RWPE2 (cell line): Measurements from ENCODE around the gene NCAM1.
A peak's percentile ranks its signal among the peaks of the same experiment; 100 is the strongest.

ENCODE experiments used
- ATAC-seq: fragments of 200-7000 bp; cut with Tn5 transposase; 3 replicates; pipeline ENCODE4 v1.9.1; 2021; ENCODE audit warnings: low read depth
- DNase-seq: peaks from one replicate; pipeline ENCODE4 v3.0.0-alpha.2; 2020; ENCODE audit warnings: low spot score
- H3K27ac ChIP-seq: fragments of 450-650 bp; 2 replicates; pipeline ENCODE4 v1.5.1; 2017; ENCODE audit warnings: mild to moderate bottlenecking; ENCODE audit not compliant: poor library complexity, severe bottlenecking
- H3K27me3 ChIP-seq: fragments of 250-450 bp; sonication (Bioruptor Pico); 2 replicates; pipeline ENCODE4 v1.5.1; 2021; ENCODE audit warnings: mild to moderate bottlenecking, moderate library complexity; ENCODE audit not compliant: insufficient read depth, poor library complexity, severe bottlenecking
- H3K36me3 ChIP-seq: fragments of 250-450 bp; sonication (Bioruptor Pico); 2 replicates; pipeline ENCODE4 v1.5.1; 2020; ENCODE audit warnings: low read depth, mild to moderate bottlenecking, moderate library complexity
- H3K4me1 ChIP-seq: fragments of 250-450 bp; sonication (Bioruptor Pico); 2 replicates; pipeline ENCODE4 v1.5.1; 2021; ENCODE audit warnings: mild to moderate bottlenecking, moderate library complexity; ENCODE audit not compliant: insufficient read depth, poor library complexity, severe bottlenecking
- H3K4me3 ChIP-seq: fragments of 250-450 bp; sonication (Bioruptor Pico); 2 replicates; pipeline ENCODE4 v1.5.1; 2021; ENCODE audit warnings: mild to moderate bottlenecking, moderate library complexity; ENCODE audit not compliant: severe bottlenecking
- H3K9me3 ChIP-seq: fragments of 250-450 bp; sonication (Bioruptor Pico); 2 replicates; pipeline ENCODE4 v1.5.1; 2021; ENCODE audit warnings: mild to moderate bottlenecking, moderate library complexity; ENCODE audit not compliant: severe bottlenecking
- TF ChIP-seq, protein P1 (sequence below): fragments of 450-650 bp; IDR thresholded peaks from one replicate; pipeline ENCODE4 v1.5.1; 2017; ENCODE audit warnings: mild to moderate bottlenecking, moderate library complexity; ENCODE audit not compliant: poor library complexity, severe bottlenecking

NCAM1 gene

DNA sequence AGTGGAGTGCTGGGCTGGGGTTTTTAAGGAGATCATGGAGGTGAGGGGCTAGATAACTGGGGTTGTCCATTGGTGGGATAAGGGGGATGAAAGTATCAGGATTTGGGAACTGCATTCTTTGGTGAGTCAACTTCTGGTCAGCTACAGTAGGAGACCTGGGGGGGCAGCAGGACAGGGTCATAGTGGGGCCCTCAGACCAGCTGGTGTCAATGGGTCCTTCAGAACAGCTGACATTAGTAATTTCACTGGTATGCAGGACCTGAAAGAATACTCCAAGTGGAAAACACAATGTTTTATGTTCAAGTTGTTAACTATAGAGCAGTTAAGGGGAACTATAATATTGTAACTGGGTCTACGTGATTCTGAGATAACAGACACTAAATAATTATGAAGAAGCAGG, 350.3 kb downstream of the NCAM1 start:
- H3K27ac ChIP-seq = no peak overlapping the region
- no peak for ATAC-seq
- H3K27me3 ChIP-seq = no peaks in the 10 kb centered on the region
- no peaks in the 10 kb centered on the region for H3K9me3 ChIP-seq
- H3K4me3 ChIP-seq = no peak overlapping the region
- no peak for DNase-seq
- TF ChIP-seq, protein P1, sequence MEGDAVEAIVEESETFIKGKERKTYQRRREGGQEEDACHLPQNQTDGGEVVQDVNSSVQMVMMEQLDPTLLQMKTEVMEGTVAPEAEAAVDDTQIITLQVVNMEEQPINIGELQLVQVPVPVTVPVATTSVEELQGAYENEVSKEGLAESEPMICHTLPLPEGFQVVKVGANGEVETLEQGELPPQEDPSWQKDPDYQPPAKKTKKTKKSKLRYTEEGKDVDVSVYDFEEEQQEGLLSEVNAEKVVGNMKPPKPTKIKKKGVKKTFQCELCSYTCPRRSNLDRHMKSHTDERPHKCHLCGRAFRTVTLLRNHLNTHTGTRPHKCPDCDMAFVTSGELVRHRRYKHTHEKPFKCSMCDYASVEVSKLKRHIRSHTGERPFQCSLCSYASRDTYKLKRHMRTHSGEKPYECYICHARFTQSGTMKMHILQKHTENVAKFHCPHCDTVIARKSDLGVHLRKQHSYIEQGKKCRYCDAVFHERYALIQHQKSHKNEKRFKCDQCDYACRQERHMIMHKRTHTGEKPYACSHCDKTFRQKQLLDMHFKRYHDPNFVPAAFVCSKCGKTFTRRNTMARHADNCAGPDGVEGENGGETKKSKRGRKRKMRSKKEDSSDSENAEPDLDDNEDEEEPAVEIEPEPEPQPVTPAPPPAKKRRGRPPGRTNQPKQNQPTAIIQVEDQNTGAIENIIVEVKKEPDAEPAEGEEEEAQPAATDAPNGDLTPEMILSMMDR = no peak
- H3K4me1 ChIP-seq = peaks cover 19% of the 10 kb centered on the region
- H3K36me3 ChIP-seq = peaks cover 2% of the 10 kb centered on the region; the same call in 1 of the 2 replicates

DNA sequence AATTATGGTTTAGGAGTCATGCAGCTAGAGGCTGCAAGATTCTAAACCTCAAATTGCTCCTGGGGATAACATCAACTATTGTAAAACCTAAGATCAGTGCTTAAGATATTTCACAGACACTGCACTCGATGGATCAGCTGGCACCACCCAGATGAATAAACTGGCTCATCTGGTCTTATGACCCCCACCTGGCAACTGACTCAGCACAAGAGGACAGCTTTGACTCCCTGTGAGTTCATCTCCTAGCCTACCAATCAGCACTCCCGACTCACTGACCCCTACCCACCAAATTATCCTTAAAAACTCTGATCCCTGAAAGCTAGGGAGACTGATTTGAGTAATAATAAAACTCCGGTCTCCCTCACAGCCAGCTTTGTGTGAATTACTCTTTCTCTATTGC, 352.4 kb downstream of the NCAM1 start:
- peaks cover 19% of the 10 kb centered on the region for H3K4me1 ChIP-seq
- peaks cover 8% of the 10 kb centered on the region for H3K36me3 ChIP-seq
- H3K27ac ChIP-seq = no peak overlapping the region
- no peak for DNase-seq
- no peaks in the 10 kb centered on the region for H3K9me3 ChIP-seq
- no peak for ATAC-seq
- no peak overlapping the region for H3K4me3 ChIP-seq
- TF ChIP-seq, protein P1 = no peak
- no peaks in the 10 kb centered on the region for H3K27me3 ChIP-seq

DNA sequence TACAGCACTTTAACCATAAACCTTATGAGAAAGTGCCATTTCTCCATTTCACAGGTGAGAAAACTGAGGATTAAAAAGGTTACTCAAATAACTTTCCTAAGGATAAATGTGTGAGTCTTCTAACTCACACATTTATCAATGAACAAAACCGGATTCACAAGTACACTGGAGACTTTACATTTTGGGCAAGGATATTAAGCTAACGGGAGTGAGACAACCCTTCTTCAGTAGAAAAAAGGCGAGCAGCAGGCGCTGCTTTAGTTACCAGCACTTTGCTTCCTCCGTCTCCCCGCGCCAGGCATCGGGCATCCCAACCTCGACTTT, 352.8 kb downstream of the NCAM1 start:
- Histone ChIP-seq H3K4me3 (peak overlapping the region; percentile 82), H3K27me3 (no peaks in the 10 kb centered on the region), H3K9me3 (no peaks in the 10 kb centered on the region), H3K36me3 (peaks cover 12% of the 10 kb centered on the region), H3K27ac (peak overlapping the region; percentile 50), H3K4me1 (peaks cover 19% of the 10 kb centered on the region)
- ATAC-seq (no peak), DNase-seq (no peak)
- TF ChIP-seq, protein P1 = no peak

DNA sequence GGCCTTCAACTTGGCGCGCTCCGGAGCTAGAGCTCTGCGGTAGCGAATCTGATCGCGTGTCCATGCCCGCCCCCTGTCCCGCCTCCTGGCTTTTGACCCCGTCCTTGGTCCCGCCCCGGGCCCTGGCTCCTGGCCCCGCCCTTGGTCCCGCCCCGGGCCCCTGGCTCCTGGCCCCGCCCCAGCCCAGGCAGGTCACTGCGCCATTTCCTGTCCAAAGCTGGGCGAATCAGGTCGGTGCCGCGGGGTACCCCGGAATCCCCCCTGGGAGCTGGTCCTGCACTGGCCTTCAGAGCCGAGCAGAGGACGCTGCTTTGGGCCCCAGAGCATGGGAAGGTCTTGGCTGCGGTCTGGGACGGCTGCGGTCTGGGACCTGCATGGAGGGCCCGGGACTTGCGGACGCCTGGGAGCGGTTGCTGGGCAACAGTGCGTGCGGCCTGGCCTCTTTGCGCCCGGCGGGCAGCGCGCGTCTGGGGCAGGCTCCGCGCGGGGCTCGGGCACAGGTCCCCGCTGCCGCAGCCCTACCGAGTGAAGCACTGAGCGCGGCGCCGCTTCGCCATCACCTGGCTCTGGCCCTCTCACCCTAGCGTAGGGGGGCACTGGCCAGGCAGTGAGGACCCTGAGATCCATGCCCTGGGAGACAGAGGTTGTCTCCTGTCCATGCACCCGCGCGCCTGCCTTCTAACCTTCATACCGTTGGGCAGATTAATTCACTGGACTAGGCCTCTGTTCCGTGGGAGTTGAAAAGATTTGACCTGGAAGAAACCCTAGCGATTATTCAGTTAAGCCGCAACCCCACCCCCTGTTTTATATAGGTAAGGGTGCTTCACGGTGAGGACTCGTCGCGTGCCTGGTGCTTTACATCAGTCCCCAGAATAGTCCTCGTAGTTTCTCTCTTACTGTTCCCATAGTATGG, 353.4 kb downstream of the NCAM1 start, which contains the start of gene TTC12:
TTC12 (plus strand) TSS at position 195 of the 913 bp plus-strand sequence. CDS start 1,675 bp downstream, outside the sequence.
- ATAC-seq = peak; percentile 93

More for the DNA sequence above, 353.4 kb downstream of the NCAM1 start, which contains the start of gene TTC12:
- Histone ChIP-seq H3K9me3 (no peaks in the 10 kb centered on the region), H3K4me1 (peaks cover 19% of the 10 kb centered on the region), H3K4me3 (peak within 1 kb of the TSS; percentile 82), H3K27me3 (no peaks in the 10 kb centered on the region), H3K36me3 (peaks cover 15% of the 10 kb centered on the region), H3K27ac (peak within 1 kb of the TSS; percentile 50)
- peak; percentile 89 for DNase-seq
- TF ChIP-seq, protein P1 = no peak
